Fibroblast of lung (primary cell): ENCODE measurements around the gene NUP214. TPM values are rescaled to one million over a fixed set of nuclear protein-coding genes. Genes with fewer than 3 reads are reported as not detected.

Experiments used
- DNase-seq, 2 donors: peaks; one replicate each; pipeline versions ENCODE4 v3.0.0 to v3.0.0-alpha.2; 2010; ENCODE audit warnings: low read depth in 2 of 2
- H2AFZ ChIP-seq: 2 replicates; pipeline ENCODE4 v1.5.1; 2012; ENCODE audit warnings: low read length, control low read depth, inconsistent platforms
- H3K27ac ChIP-seq: 2 replicates; pipeline ENCODE4 v1.5.1; 2011; ENCODE audit warnings: low read length, control low read depth; ENCODE audit not compliant: insufficient read depth
- H3K27me3 ChIP-seq: 2 replicates; pipeline ENCODE4 v1.5.1; 2011; ENCODE audit warnings: mild to moderate bottlenecking, low read length; ENCODE audit not compliant: control insufficient read depth, insufficient read depth
- H3K36me3 ChIP-seq: 2 replicates; pipeline ENCODE4 v1.5.1; 2011; ENCODE audit warnings: low read length; ENCODE audit not compliant: control insufficient read depth, insufficient read depth
- H3K4me1 ChIP-seq: 2 replicates; pipeline ENCODE4 v1.5.1; 2011; ENCODE audit warnings: low read length; ENCODE audit not compliant: control insufficient read depth, insufficient read depth; ENCODE audit errors: extremely low read depth
- H3K4me2 ChIP-seq: 2 replicates; pipeline ENCODE4 v1.5.1; 2011; ENCODE audit warnings: low read length, control low read depth; ENCODE audit not compliant: insufficient read depth; ENCODE audit errors: extremely low read depth
- H3K4me3 ChIP-seq, 4 experiments: fragments of 200-600 bp in 1 of 4; sonication (generic) in 1 of 4; replicated peaks in 1 of 4; 2 replicates each; pipeline ENCODE4 v1.5.1; 2011 to 2016; ENCODE audit warnings: low read length in 4 of 4, low read depth in 3 of 4, mild to moderate bottlenecking in 3 of 4, control low read depth in 2 of 4, inconsistent platforms in 1 of 4, mixed read lengths in 1 of 4; ENCODE audit not compliant: insufficient read depth in 1 of 4; ENCODE audit errors: control extremely low read depth in 1 of 4
- H3K79me2 ChIP-seq: 2 replicates; pipeline ENCODE4 v1.5.1; 2012; ENCODE audit warnings: mild to moderate bottlenecking, low read length, inconsistent platforms; ENCODE audit not compliant: control insufficient read depth, insufficient read depth
- H3K9ac ChIP-seq: 2 replicates; pipeline ENCODE4 v1.5.1; 2011; ENCODE audit warnings: mild to moderate bottlenecking, low read length, control low read depth; ENCODE audit not compliant: insufficient read depth
- H3K9me3 ChIP-seq: 2 replicates; pipeline ENCODE4 v1.5.1; 2012; ENCODE audit warnings: low read depth, low read length; ENCODE audit not compliant: control insufficient read depth, insufficient read depth
- H4K20me1 ChIP-seq: 2 replicates; pipeline ENCODE4 v1.5.1; 2011; ENCODE audit warnings: low read length; ENCODE audit not compliant: control insufficient read depth, insufficient read depth; ENCODE audit errors: extremely low read depth
- CTCF ChIP-seq, 2 donors: IDR thresholded peaks in 1 of 2; conservative IDR thresholded peaks in 1 of 2; 1 replicate in 1 of 2; 2 replicates in 1 of 2; pipeline ENCODE4 v1.5.1; 2011 to 2012; ENCODE audit warnings: low read length in 2 of 2, control low read depth in 1 of 2, inconsistent platforms in 1 of 2, low read depth in 1 of 2, mild to moderate bottlenecking in 1 of 2
- EZH2 ChIP-seq: IDR thresholded peaks from 2 replicates; pipeline ENCODE4 v1.5.1; 2012; ENCODE audit warnings: low read length, control low read depth, mild to moderate bottlenecking; ENCODE audit errors: missing control alignments
- polyA plus RNA-seq, 2 donors: library from polyadenylated mRNA; depleted of rRNA in 1 of 2; stranded (reverse) in 1 of 2; unstranded in 1 of 2; fragments of >200 nt; gene quantifications; 2 replicates each; pipeline ENCODE4 v1.2.1, GENCODE V29; 2011 to 2012; ENCODE audit warnings: missing spikeins in 1 of 2
- total RNA-seq: library from RNA; depleted of rRNA; stranded (reverse); fragments of >200 nt; gene quantifications from 2 replicates; pipeline ENCODE4 v1.2.1, GENCODE V29; 2014

Gene NUP214
- total and polyA plus RNA-seq, 2 donors (not counting 1 experiment from before 2014, with no cell fraction given) = 5.0 to 12.2 TPM

- H3K4me3 ChIP-seq = no peak overlapping the region
- no peak for DNase-seq
- no peak overlapping the region for H2AFZ ChIP-seq
- peaks cover 11% of the 10 kb centered on the region for H3K27me3 ChIP-seq
- no peaks in the 10 kb centered on the region for H3K79me2 ChIP-seq
- TF ChIP-seq CTCF (conservative IDR thresholded peaks at IDR 0.05 in 1 of 2, IDR thresholded peaks at IDR 0.05 in 1 of 2; ENCODE audit: low read depth in 1 of 2, low read length in 2 of 2) (no peak), EZH2 (no peak)
- no peak overlapping the region for H3K4me2 ChIP-seq
- no peak overlapping the region for H3K27ac ChIP-seq
- no peaks in the 10 kb centered on the region for H4K20me1 ChIP-seq
- H3K4me1 ChIP-seq = no peaks in the 10 kb centered on the region
- H3K9ac ChIP-seq = no peak overlapping the region
- no peaks in the 10 kb centered on the region for H3K36me3 ChIP-seq
- H3K9me3 ChIP-seq = no peaks in the 10 kb centered on the region
These were observed 42.4 kb upstream of the NUP214 start for GRCh38 chr9:131082774-131083512.

GRCh38 chr9:131084661-131085369, 40.6 kb upstream of the NUP214 start:
- Histone ChIP-seq H3K27ac (no peak overlapping the region), H3K36me3 (no peaks in the 10 kb centered on the region), H3K9me3 (no peaks in the 10 kb centered on the region), H3K4me3 (no peak overlapping the region), H3K27me3 (peaks cover 8% of the 10 kb centered on the region), H3K9ac (no peak overlapping the region), H3K79me2 (no peaks in the 10 kb centered on the region), H4K20me1 (no peaks in the 10 kb centered on the region), H3K4me1 (no peaks in the 10 kb centered on the region), H2AFZ (no peak overlapping the region), H3K4me2 (no peak overlapping the region)
- TF ChIP-seq EZH2 = no peak
- no peak for TF ChIP-seq CTCF (conservative IDR thresholded peaks at IDR 0.05 in 1 of 2, IDR thresholded peaks at IDR 0.05 in 1 of 2; ENCODE audit: low read depth in 1 of 2, low read length in 2 of 2)
- DNase-seq = no peak

GRCh38 chr9:131085370-131086122, 39.8 kb upstream of the NUP214 start:
- H3K36me3 ChIP-seq = no peaks in the 10 kb centered on the region
- no peaks in the 10 kb centered on the region for H4K20me1 ChIP-seq
- no peak overlapping the region for H2AFZ ChIP-seq
- no peaks in the 10 kb centered on the region for H3K9me3 ChIP-seq
- H3K4me2 ChIP-seq = no peak overlapping the region
- no peak overlapping the region for H3K27ac ChIP-seq
- TF ChIP-seq EZH2 (no peak), CTCF (conservative IDR thresholded peaks at IDR 0.05 in 1 of 2, IDR thresholded peaks at IDR 0.05 in 1 of 2; ENCODE audit: low read depth in 1 of 2, low read length in 2 of 2) (no peak)
- H3K9ac ChIP-seq = no peak overlapping the region
- no peak for DNase-seq
- no peaks in the 10 kb centered on the region for H3K79me2 ChIP-seq
- H3K4me3 ChIP-seq = no peak overlapping the region
- no peaks in the 10 kb centered on the region for H3K4me1 ChIP-seq
- peaks cover 8% of the 10 kb centered on the region for H3K27me3 ChIP-seq
